ENCODE results near the gene ZNF488.
"Not testable (repeated sequence)": the region's sequence is repeated elsewhere in the genome, so short reads cannot be mapped to it uniquely, and the experiment has no call there.

The ZNF488 gene

GRCh38 chr10:47384148-47384921, at the start of gene ZNF488:
Gene ZNF488 (minus strand): TSS chr10:47384293. CDS start chr10:47368829, 15,464 bp downstream.
- no peaks in the 10 kb centered on the region for H3K9me3 Mint-ChIP-seq
- H3K4me1 Mint-ChIP-seq, result peaks cover 11% of the 10 kb centered on the region
- H3K36me3 Mint-ChIP-seq, result no peaks in the 10 kb centered on the region
- peak within 1 kb of the TSS; percentile 92 for H3K4me3 Mint-ChIP-seq
- H3K27ac Mint-ChIP-seq, result peak within 1 kb of the TSS; percentile 15
- peaks cover 24% of the 10 kb centered on the region for H3K27me3 Mint-ChIP-seq

- Mint-ChIP-seq H3K36me3 (no peaks in the 10 kb centered on the region), H3K27me3 (peaks cover 2% of the 10 kb centered on the region)
Observed at GRCh38 chr10:47425813-47426419, 41.8 kb upstream of the ZNF488 start.

GRCh38 chr10:47424231-47424630, 40.1 kb upstream of the ZNF488 start:
- H3K9me3 Mint-ChIP-seq, result no peaks in the 10 kb centered on the region
- no peaks in the 10 kb centered on the region for H3K27me3 Mint-ChIP-seq
- no peak overlapping the region for H3K27ac Mint-ChIP-seq
- H3K4me3 Mint-ChIP-seq, result no peak overlapping the region
- H3K36me3 Mint-ChIP-seq, result no peaks in the 10 kb centered on the region
- H3K4me1 Mint-ChIP-seq, result no peaks in the 10 kb centered on the region

More at GRCh38 chr10:47425813-47426419, 41.8 kb upstream of the ZNF488 start:
- Mint-ChIP-seq H3K9me3 (no peaks in the 10 kb centered on the region), H3K4me1 (no peaks in the 10 kb centered on the region), H3K27ac (no peak overlapping the region), H3K4me3 (no peak overlapping the region)

GRCh38 chr10:47423476-47423875, 39.4 kb upstream of the ZNF488 start:
- Mint-ChIP-seq H3K36me3 (no peaks in the 10 kb centered on the region), H3K4me1 (no peaks in the 10 kb centered on the region), H3K27me3 (no peaks in the 10 kb centered on the region), H3K4me3 (no peak overlapping the region), H3K9me3 (no peaks in the 10 kb centered on the region), H3K27ac (no peak overlapping the region)

GRCh38 chr10:47421057-47421952, 37.2 kb upstream of the ZNF488 start:
- no peaks in the 10 kb centered on the region for H3K4me1 Mint-ChIP-seq
- no peaks in the 10 kb centered on the region for H3K9me3 Mint-ChIP-seq
- no peak overlapping the region for H3K27ac Mint-ChIP-seq
- no peaks in the 10 kb centered on the region for H3K27me3 Mint-ChIP-seq
- no peak overlapping the region for H3K4me3 Mint-ChIP-seq
- no peaks in the 10 kb centered on the region for H3K36me3 Mint-ChIP-seq

- H3K4me1 Mint-ChIP-seq, result no peaks in the 10 kb centered on the region
- no peaks in the 10 kb centered on the region for H3K36me3 Mint-ChIP-seq
- H3K27ac Mint-ChIP-seq, result no peak overlapping the region
- no peaks in the 10 kb centered on the region for H3K9me3 Mint-ChIP-seq
- H3K4me3 Mint-ChIP-seq, result no peak overlapping the region
- H3K27me3 Mint-ChIP-seq, result no peaks in the 10 kb centered on the region
Observed at GRCh38 chr10:47420305-47421056, 36.4 kb upstream of the ZNF488 start.

- H3K27me3 Mint-ChIP-seq, result no peaks in the 10 kb centered on the region
- no peak overlapping the region for H3K4me3 Mint-ChIP-seq
- no peaks in the 10 kb centered on the region for H3K36me3 Mint-ChIP-seq
- no peak overlapping the region for H3K27ac Mint-ChIP-seq
- H3K9me3 Mint-ChIP-seq, result no peaks in the 10 kb centered on the region
- H3K4me1 Mint-ChIP-seq, result no peaks in the 10 kb centered on the region
Observed at GRCh38 chr10:47419421-47419820, 35.3 kb upstream of the ZNF488 start.

GRCh38 chr10:47418966-47419365, 34.9 kb upstream of the ZNF488 start:
- H3K4me1 Mint-ChIP-seq, result no peaks in the 10 kb centered on the region
- H3K27ac Mint-ChIP-seq, result no peak overlapping the region
- H3K36me3 Mint-ChIP-seq, result no peaks in the 10 kb centered on the region
- H3K27me3 Mint-ChIP-seq, result no peaks in the 10 kb centered on the region
- no peak overlapping the region for H3K4me3 Mint-ChIP-seq
- H3K9me3 Mint-ChIP-seq, result no peaks in the 10 kb centered on the region

GRCh38 chr10:47418321-47418720, 34.2 kb upstream of the ZNF488 start:
- H3K27me3 Mint-ChIP-seq, result no peaks in the 10 kb centered on the region
- no peaks in the 10 kb centered on the region for H3K36me3 Mint-ChIP-seq
- no peak overlapping the region for H3K27ac Mint-ChIP-seq
- no peaks in the 10 kb centered on the region for H3K9me3 Mint-ChIP-seq
- no peaks in the 10 kb centered on the region for H3K4me1 Mint-ChIP-seq
- no peak overlapping the region for H3K4me3 Mint-ChIP-seq

- not testable (repeated sequence) for H3K4me1 Mint-ChIP-seq, H3K9me3 Mint-ChIP-seq, H3K27ac Mint-ChIP-seq, H3K27me3 Mint-ChIP-seq, H3K4me3 Mint-ChIP-seq, H3K36me3 Mint-ChIP-seq
Observed at GRCh38 chr10:47416305-47417218, 32.5 kb upstream of the ZNF488 start.

- Mint-ChIP-seq H3K27ac (no peak overlapping the region), H3K9me3 (no peaks in the 10 kb centered on the region), H3K4me1 (no peaks in the 10 kb centered on the region), H3K4me3 (no peak overlapping the region), H3K36me3 (no peaks in the 10 kb centered on the region), H3K27me3 (no peaks in the 10 kb centered on the region)
Observed at GRCh38 chr10:47415520-47416304, 31.6 kb upstream of the ZNF488 start.

GRCh38 chr10:47414752-47415519, 30.8 kb upstream of the ZNF488 start:
- H3K27ac Mint-ChIP-seq, result no peak overlapping the region
- H3K27me3 Mint-ChIP-seq, result no peaks in the 10 kb centered on the region
- no peak overlapping the region for H3K4me3 Mint-ChIP-seq
- no peaks in the 10 kb centered on the region for H3K36me3 Mint-ChIP-seq
- no peaks in the 10 kb centered on the region for H3K4me1 Mint-ChIP-seq
- no peaks in the 10 kb centered on the region for H3K9me3 Mint-ChIP-seq

- H3K36me3 Mint-ChIP-seq, result no peaks in the 10 kb centered on the region
- no peaks in the 10 kb centered on the region for H3K4me1 Mint-ChIP-seq
- H3K9me3 Mint-ChIP-seq, result no peaks in the 10 kb centered on the region
- no peak overlapping the region for H3K4me3 Mint-ChIP-seq
- H3K27ac Mint-ChIP-seq, result no peak overlapping the region
- no peaks in the 10 kb centered on the region for H3K27me3 Mint-ChIP-seq
Observed at GRCh38 chr10:47414227-47414592, 30.1 kb upstream of the ZNF488 start.

Data from activated naive CD4-positive, alpha-beta T cell treated with anti-CD3 and anti-CD28 coated beads, Interleukin-2, amount 50 U/mL, for 24 hours (primary cell).